ENCODE results near the gene NCR2.

The NCR2 gene

DNA sequence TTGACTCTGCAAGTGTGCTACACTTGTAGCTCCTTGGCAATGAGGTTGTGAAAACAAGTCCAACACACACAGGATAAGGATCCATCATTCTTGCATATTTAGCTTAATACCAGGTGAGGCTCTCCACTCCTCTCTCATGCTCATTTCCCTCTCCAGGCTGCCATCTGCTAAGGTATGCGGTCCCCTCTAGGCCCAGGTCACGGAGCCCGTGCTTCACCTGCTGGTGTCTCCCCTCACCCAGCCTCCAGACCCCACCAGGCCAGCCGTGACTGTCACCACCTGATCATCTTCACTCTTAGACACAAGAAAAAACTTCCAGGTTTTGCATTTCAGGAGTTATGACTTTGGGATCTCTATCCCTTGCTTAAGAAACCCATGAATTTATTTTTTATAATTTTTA, 14.2 kb upstream of the NCR2 start:
- no peak for TF ChIP-seq POLR2AphosphoS5 (IDR thresholded peaks at IDR 0.05; ENCODE audit: borderline replicate concordance, low read depth, low read length)
- TF ChIP-seq FOXP2 (optimal IDR thresholded peaks at IDR 0.05; ENCODE audit: control extremely low read depth, extremely low read length, insufficient read depth): no peak
- no peak for TF ChIP-seq EZH2 (IDR thresholded peaks at IDR 0.05)
- no peaks in the 10 kb centered on the region for H3K9me3 ChIP-seq (ENCODE audit: low read depth, low read length)
- no peak for DNase-seq (ENCODE audit: low read depth, low spot score)
- H3K9ac ChIP-seq (ENCODE audit: insufficient read length): no peak overlapping the region
- no peaks in the 10 kb centered on the region for H3K36me3 ChIP-seq (ENCODE audit: insufficient read depth, low read length)
- H3K4me3 ChIP-seq: no peak overlapping the region
- H3K27ac ChIP-seq: no peak overlapping the region

DNA sequence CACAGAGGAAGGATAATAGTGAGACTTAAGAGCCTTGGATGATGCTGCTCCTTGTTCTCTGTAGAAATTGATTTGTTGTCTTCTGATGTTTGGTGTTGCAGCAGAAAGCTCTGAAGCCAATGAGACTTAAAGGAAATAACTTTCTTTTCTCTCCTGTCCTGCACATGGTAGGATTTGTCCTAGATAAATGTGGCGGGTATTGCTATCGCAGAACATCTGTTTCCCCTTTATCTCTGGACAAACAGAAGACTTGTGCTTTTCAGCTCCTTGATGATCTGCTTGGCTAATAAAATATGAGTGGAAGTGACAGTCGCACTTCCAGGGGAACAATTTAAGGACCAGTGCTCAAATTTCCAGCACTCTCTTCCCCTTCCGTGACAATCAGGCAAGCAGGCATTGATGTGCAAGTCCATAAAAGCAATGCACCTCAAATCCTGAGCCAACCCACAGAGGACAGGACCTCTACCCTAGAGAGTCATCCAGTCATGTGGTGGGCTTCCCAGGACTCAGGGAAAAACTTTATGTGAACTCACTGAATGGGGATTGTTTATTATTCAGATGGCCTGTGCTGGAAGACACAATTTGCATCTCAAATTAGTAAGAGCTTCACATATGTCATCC, 9.9 kb upstream of the NCR2 start:
- H3K36me3 ChIP-seq (ENCODE audit: insufficient read depth, low read length): no peaks in the 10 kb centered on the region
- DNase-seq (ENCODE audit: low read depth, low spot score): no peak
- no peak for TF ChIP-seq POLR2AphosphoS5 (IDR thresholded peaks at IDR 0.05; ENCODE audit: borderline replicate concordance, low read depth, low read length)
- TF ChIP-seq EZH2 (IDR thresholded peaks at IDR 0.05): no peak
- TF ChIP-seq FOXP2 (optimal IDR thresholded peaks at IDR 0.05; ENCODE audit: control extremely low read depth, extremely low read length, insufficient read depth): no peak
- H3K9ac ChIP-seq (ENCODE audit: insufficient read length): no peak overlapping the region
- no peak overlapping the region for H3K4me3 ChIP-seq
- H3K9me3 ChIP-seq (ENCODE audit: low read depth, low read length): no peaks in the 10 kb centered on the region
- H3K27ac ChIP-seq: no peak overlapping the region

DNA sequence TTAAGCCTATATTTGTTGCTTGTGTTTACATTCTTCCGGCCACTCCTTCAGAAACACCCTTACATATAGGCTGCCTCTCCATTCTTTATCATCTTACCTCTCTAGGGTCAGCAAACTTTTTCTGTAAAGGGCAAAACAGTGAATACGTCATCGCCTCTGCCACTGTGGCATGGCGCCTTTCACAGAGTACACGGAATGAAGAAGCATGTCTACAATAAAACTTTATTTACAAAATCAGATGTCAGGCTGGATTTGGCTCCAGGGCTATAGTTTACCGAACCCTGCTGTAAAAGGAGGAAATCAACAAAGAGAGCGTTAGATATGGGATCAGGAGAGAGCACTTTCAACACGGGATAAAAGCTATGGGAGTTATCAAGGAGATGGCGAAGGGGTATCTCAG, 9.3 kb upstream of the NCR2 start:
- Histone ChIP-seq H3K9me3 (ENCODE audit: low read depth, low read length) (no peaks in the 10 kb centered on the region), H3K36me3 (ENCODE audit: insufficient read depth, low read length) (no peaks in the 10 kb centered on the region), H3K27ac (no peak overlapping the region), H3K9ac (ENCODE audit: insufficient read length) (no peak overlapping the region), H3K4me3 (no peak overlapping the region)
- DNase-seq (ENCODE audit: low read depth, low spot score): no peak
- no peak for TF ChIP-seq EZH2 (IDR thresholded peaks at IDR 0.05)
- no peak for TF ChIP-seq FOXP2 (optimal IDR thresholded peaks at IDR 0.05; ENCODE audit: control extremely low read depth, extremely low read length, insufficient read depth)
- no peak for TF ChIP-seq POLR2AphosphoS5 (IDR thresholded peaks at IDR 0.05; ENCODE audit: borderline replicate concordance, low read depth, low read length)

DNA sequence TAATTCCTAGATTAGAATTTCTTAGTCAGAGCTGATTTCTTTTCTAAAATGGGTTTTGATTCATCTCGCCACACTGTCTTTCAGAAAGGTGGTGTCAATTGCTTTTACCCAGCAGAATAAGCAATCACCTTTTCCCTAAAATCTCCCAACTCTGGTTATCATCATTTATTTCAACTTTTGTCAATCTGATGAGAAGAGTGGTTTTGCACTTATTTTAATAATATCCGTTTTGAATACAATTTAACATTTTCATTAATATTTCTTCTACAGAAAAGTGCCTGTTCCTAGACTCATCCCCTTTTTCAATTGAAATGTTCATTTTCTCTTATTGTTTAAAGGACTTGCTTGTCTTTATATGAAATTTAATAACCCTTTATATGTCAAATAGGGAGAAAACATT, 8.2 kb upstream of the NCR2 start:
- Histone ChIP-seq H3K9me3 (ENCODE audit: low read depth, low read length) (no peaks in the 10 kb centered on the region), H3K4me3 (no peak overlapping the region), H3K9ac (ENCODE audit: insufficient read length) (no peak overlapping the region), H3K27ac (no peak overlapping the region), H3K36me3 (ENCODE audit: insufficient read depth, low read length) (no peaks in the 10 kb centered on the region)
- no peak for TF ChIP-seq POLR2AphosphoS5 (IDR thresholded peaks at IDR 0.05; ENCODE audit: borderline replicate concordance, low read depth, low read length)
- no peak for TF ChIP-seq FOXP2 (optimal IDR thresholded peaks at IDR 0.05; ENCODE audit: control extremely low read depth, extremely low read length, insufficient read depth)
- no peak for TF ChIP-seq EZH2 (IDR thresholded peaks at IDR 0.05)
- DNase-seq (ENCODE audit: low read depth, low spot score): no peak

DNA sequence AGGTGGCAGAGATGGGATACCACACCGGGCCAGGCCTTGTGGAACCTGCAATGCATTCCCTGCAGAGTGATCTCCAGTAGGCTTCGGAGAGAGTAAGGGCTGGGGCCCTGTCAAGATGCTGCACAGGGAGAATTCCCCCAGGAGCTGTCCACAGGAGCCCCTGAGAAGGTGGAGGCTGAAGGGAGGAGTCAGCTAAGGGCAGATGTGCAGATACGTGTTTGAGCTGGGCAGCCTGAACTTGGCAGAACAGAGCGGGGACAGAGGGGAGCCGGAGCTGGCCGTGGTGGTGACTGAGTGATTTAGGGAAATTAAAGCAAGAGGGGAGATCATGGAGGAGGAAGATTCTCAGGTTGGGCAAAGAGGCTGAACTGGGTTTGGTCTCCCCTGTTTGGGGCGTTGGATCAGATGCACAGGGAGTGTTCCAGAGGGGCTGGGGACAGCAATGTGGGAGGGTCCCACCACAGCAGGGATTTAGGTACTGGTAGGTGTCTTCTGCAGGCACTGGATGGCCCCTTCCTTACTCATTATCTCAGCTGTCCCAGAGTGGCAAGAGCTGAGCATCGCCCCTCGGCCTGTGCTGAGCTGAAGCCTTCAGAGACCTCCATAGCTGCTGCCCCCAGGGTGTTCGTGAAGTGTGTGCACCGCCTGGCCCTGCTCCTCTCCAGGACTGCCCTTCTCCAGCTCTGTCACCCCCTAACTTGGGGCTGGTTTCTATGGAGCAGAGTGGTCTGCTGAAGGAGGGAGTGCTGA, 3.8 kb upstream of the NCR2 start:
- H3K9ac ChIP-seq (ENCODE audit: insufficient read length): no peak overlapping the region
- no peaks in the 10 kb centered on the region for H3K9me3 ChIP-seq (ENCODE audit: low read depth, low read length)
- DNase-seq (ENCODE audit: low read depth, low spot score): no peak
- H3K27ac ChIP-seq: no peak overlapping the region
- TF ChIP-seq FOXP2 (optimal IDR thresholded peaks at IDR 0.05; ENCODE audit: control extremely low read depth, extremely low read length, insufficient read depth) (no peak), EZH2 (IDR thresholded peaks at IDR 0.05) (no peak), POLR2AphosphoS5 (IDR thresholded peaks at IDR 0.05; ENCODE audit: borderline replicate concordance, low read depth, low read length) (no peak)
- no peaks in the 10 kb centered on the region for H3K36me3 ChIP-seq (ENCODE audit: insufficient read depth, low read length)
- H3K4me3 ChIP-seq: no peak overlapping the region

DNA sequence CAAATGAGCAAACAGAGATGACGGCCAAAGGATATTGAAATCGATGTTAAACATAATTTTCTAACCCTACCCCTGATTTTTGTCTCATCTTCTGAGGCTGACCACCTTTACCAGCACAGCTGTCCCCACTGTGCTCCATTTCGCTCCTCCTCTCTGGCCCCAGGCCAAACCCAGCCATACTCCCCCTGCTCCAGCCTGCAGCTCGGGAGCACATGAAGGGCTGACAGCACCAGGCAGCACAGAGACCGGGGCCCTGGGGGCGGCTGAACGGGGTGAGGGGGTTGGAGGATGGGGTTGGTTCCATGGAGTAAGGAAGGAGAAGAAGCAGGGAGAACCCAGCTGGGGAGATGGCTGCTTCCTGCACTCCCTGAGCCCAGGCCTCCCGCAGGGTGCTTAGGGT, 3.2 kb upstream of the NCR2 start:
- H3K27ac ChIP-seq: no peak overlapping the region
- no peak for DNase-seq (ENCODE audit: low read depth, low spot score)
- H3K9ac ChIP-seq (ENCODE audit: insufficient read length): no peak overlapping the region
- H3K4me3 ChIP-seq: no peak overlapping the region
- H3K36me3 ChIP-seq (ENCODE audit: insufficient read depth, low read length): no peaks in the 10 kb centered on the region
- H3K9me3 ChIP-seq (ENCODE audit: low read depth, low read length): no peaks in the 10 kb centered on the region
- TF ChIP-seq EZH2 (IDR thresholded peaks at IDR 0.05): no peak
- no peak for TF ChIP-seq FOXP2 (optimal IDR thresholded peaks at IDR 0.05; ENCODE audit: control extremely low read depth, extremely low read length, insufficient read depth)
- no peak for TF ChIP-seq POLR2AphosphoS5 (IDR thresholded peaks at IDR 0.05; ENCODE audit: borderline replicate concordance, low read depth, low read length)

DNA sequence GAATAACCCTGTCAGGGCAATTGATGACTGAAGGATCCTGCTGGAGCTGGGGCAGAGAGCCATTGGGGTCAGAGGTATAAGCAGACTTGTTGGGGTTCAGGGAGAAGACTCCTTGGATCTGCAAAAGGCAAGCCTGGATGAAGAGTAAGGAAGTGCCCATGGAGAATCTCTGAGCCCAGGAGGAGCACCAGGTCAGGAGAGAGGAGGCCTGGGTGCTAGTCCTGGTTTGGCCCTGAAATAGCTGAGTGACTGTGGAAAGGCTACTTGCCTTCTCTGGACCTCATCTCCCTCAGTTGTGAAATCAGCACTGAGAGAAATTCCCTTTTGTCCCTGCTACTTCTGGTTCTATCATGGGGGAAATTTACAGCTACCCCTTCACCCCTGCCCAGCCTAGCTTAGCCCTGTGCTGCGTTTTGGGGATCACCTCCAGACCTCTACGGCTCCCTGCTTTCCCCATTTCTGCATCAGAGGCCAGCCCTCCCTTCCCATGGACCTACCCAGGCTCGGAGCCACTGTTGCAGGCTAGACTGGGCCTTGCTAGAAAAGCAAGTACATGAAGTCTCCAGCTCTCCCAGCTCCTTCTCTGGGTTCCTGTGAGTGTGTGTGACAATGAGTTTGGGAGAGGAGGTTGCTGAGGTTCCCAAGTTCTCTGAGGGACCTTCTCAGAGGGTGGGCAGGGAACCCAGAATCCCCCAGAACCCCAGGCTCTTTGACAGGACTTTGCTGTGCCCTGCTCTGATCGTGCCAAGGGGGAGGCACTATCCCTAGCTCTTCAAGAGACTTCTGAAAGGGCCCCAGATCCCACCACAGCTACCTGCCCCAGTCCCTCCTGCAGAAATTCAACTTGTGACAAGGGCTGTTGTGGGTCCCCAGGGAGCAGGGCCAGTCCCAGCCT, 2.3 kb upstream of the NCR2 start:
- TF ChIP-seq EZH2 (IDR thresholded peaks at IDR 0.05): no peak
- TF ChIP-seq FOXP2 (optimal IDR thresholded peaks at IDR 0.05; ENCODE audit: control extremely low read depth, extremely low read length, insufficient read depth): no peak
- no peak for TF ChIP-seq POLR2AphosphoS5 (IDR thresholded peaks at IDR 0.05; ENCODE audit: borderline replicate concordance, low read depth, low read length)
- Histone ChIP-seq H3K9ac (ENCODE audit: insufficient read length) (no peak overlapping the region), H3K36me3 (ENCODE audit: insufficient read depth, low read length) (no peaks in the 10 kb centered on the region), H3K9me3 (ENCODE audit: low read depth, low read length) (no peaks in the 10 kb centered on the region), H3K27ac (no peak overlapping the region), H3K4me3 (no peak overlapping the region)
- no peak for DNase-seq (ENCODE audit: low read depth, low spot score)

DNA sequence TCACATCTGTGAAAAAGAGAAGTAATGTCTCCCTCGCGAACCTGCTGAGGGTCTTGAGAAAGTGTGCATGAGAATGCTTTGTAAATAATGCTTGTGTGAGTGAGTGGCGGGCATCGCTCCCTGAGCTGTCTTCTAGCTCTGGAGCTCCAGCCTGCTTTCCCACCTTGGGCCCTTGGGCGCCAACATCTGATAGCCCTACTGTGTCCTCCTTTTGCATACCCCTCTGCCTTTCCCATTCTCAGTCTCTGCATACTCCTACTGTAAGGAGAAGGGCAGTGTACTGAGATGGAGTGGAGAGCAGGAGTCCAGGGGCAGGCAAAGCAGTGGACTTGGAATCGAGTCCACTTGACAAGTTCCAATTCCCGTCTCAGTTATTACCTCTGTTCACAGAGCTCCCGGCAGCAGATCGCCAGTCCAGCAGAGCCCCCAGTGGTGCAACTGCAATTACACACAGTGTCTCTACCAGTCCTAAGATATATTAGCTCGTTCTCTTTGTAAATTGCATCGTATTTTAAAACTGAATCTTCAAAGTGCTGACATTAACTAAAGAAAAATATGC, 847 bp upstream of the NCR2 start:
- no peak overlapping the region for H3K4me3 ChIP-seq
- H3K36me3 ChIP-seq (ENCODE audit: insufficient read depth, low read length): no peaks in the 10 kb centered on the region
- no peak overlapping the region for H3K9ac ChIP-seq (ENCODE audit: insufficient read length)
- no peaks in the 10 kb centered on the region for H3K9me3 ChIP-seq (ENCODE audit: low read depth, low read length)
- no peak for TF ChIP-seq EZH2 (IDR thresholded peaks at IDR 0.05)
- no peak for TF ChIP-seq FOXP2 (optimal IDR thresholded peaks at IDR 0.05; ENCODE audit: control extremely low read depth, extremely low read length, insufficient read depth)
- no peak for TF ChIP-seq POLR2AphosphoS5 (IDR thresholded peaks at IDR 0.05; ENCODE audit: borderline replicate concordance, low read depth, low read length)
- H3K27ac ChIP-seq: no peak overlapping the region
- DNase-seq (ENCODE audit: low read depth, low spot score): no peak

Measured in SK-N-MC (cell line).